ENCODE data around the gene LMO3.

DNA sequence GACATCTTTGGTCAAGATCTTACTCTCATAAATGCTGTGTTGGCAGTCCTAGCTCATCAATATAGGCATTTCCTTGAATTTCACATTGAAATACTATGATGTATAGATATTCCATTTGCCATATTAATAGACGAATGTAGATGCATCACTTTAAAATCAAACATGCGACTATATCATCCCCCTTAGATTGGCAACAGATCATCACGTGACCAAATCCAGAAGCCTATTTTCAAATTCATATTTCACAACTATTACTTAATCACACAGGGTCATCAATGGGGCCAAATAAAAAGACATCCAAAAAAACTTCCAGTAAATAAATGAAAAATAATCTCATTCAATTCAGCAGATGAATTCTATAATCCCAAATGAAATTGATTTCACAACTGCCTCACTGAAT, 15.3 kb downstream of the LMO3 start:
- TF ChIP-seq EZH2 (IDR thresholded peaks at IDR 0.05) (no peak), EZH2phosphoT487 (IDR thresholded peaks at IDR 0.05) (no peak)
